T follicular helper cell (primary cell): ENCODE results near the gene AMZ1.
"Not testable (repeated sequence)": the region's sequence is repeated elsewhere in the genome, so short reads cannot be mapped to it uniquely, and the experiment has no call there.

Experiments
- DNase-seq: peaks from one replicate; pipeline ENCODE4 v3.0.0-alpha.2; 2020; ENCODE audit warnings: low read depth

AMZ1 gene

GRCh38 chr7:2691011-2691707 is 3.2 kb downstream of the AMZ1 start:
- no peak for DNase-seq

- DNase-seq = not testable (repeated sequence)
Measured at GRCh38 chr7:2691932-2692439, 4.0 kb downstream of the AMZ1 start.

GRCh38 chr7:2692543-2692942 is 4.5 kb downstream of the AMZ1 start:
- no peak for DNase-seq

DNA sequence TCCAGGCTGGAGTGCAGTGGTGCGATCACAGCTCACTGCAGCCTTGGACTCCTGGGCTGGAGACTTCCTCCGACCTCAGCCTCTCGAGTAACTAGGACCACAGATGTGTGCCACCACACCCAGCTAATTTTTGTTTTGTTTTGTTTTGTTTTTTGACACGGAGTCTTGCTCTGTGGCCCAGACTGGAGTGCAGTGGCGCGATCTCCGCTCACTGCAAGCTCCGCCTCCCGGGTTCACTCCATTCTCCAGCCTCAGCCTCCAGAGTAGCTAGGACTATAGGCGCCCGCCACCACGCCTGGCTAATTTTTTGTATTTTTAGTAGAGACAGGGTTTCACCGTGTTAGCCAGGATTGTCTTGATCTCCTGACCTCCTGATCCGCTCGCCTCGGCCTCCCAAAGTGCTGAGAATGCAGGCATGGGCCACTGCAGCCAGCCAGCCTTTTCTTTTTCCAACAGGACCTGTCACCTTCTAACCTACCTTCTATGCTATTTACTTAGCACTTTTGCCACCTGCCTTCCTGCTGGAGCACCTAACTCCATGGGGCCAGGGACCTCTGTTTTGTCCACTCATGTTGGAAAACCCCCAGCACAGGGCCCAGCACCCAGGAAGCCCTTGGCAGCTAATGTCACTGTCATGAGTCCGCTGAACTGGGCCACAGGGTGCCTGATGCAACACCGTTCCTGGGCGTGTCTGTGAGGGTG is 5.6 kb downstream of the AMZ1 start:
- DNase-seq = not testable (repeated sequence)

GRCh38 chr7:2694122-2694436 is 6.1 kb downstream of the AMZ1 start:
- DNase-seq = not testable (repeated sequence)

DNA sequence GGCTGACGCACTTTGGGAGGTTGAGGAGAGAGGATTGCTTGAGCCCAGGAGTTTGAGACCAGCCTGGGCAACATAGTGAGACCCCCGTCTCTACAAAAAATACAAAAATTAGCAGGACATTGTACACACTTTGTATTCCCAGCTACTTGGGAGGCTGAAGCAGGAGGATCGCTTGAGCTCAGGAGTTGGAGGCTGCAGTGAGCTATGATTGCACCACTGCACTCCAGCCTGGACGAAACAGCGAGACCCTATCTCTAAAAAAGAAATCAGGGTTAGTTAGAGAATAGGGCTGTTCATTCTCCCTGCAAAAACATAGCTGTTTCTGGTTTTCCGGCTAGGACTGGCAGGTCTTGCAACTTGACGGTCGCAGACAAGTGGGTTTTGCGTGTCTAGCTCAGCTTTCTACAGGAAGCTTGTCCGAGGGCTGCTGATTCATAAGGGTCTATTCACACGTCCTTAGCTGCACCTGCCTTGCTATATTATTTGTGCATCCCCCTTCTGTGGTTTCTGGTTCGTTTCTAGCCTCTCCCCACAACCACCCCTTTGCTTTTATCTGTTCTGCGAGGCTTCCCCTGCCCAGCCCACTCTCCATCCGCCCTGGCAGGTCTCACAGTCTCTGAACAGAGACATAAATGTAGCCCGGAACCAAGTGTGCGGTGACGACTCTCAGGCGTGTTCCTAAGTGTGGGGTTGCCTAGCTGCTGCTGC is 10.7 kb downstream of the AMZ1 start:
- peak; percentile 23 for DNase-seq

DNA sequence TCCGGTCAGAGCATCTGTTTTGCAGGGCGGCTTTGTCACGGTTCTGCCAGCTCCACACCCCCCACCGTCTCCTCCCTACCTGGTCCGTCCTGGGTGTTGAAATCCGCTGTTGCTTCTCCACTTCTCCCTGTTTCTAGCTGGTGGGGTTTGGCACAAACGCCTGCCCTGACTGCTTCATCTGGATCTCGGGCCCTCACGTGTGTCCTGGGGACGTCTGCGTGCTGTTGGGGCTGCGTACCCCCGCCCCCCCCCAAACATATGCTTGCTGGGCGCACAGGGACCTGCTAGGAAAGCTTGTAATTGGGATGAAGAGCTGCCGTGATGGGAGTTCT is 11.3 kb downstream of the AMZ1 start:
- DNase-seq = no peak

DNA sequence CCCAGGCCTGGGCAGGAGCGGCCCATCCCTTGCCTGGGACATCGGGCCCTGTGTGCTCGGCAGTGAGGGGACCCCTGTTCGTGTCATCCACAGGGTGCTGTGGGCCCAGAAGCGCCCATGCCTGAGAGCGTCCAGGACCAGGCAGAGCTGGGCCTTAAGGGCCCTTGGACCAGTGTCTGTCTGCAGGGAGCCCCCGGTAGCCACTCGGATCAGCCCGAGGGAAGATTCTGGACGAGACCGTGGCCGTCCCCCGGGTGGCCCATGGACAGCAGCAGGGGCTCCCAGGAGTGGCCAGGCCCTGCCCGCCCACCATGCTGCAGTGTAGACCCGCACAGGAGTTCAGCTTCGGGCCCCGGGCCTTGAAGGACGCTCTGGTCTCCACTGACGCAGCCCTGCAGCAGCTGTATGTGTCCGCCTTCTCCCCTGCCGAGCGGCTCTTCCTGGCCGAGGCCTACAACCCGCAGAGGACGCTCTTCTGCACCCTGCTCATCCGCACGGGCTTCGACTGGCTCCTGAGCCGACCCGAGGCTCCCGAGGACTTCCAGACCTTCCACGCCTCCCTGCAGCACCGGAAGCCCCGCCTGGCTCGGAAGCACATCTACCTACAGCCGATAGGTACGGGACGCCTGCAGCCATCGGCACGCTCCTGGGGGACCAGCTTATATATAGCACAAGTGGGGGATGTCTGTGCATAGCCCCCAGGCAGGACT is 12.3 kb downstream of the AMZ1 start:
- DNase-seq = no peak

GRCh38 chr7:2701424-2701823 is 13.4 kb downstream of the AMZ1 start:
- DNase-seq = no peak

GRCh38 chr7:2701832-2702593 is 14.0 kb downstream of the AMZ1 start:
- DNase-seq = no peak

GRCh38 chr7:2702594-2702957 is 14.6 kb downstream of the AMZ1 start:
- DNase-seq = no peak

GRCh38 chr7:2705371-2706096 is 17.5 kb downstream of the AMZ1 start:
- no peak for DNase-seq

DNA sequence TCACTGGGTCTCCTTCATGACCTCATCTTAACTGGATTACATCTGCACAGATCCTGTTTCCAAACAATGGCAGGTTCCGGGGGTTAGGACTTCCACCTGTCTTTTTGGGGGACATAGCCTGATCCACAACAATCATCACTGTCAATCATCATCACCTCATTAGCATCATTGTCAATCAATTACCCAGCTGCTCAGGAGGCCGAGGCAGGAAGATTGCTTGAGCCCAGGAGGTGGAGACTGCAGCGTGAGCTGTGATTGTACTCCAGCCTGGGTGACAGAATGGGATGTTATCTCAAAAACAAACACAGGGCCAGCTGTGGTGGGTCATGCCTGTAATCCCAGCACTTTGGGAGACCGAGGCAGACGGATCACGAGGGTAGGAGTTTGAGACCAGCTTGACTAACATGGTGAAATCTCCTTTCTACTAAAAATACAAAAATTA is 18.7 kb downstream of the AMZ1 start:
- DNase-seq = no peak

- no peak for DNase-seq
Measured at GRCh38 chr7:2707481-2707880, 19.5 kb downstream of the AMZ1 start.

DNA sequence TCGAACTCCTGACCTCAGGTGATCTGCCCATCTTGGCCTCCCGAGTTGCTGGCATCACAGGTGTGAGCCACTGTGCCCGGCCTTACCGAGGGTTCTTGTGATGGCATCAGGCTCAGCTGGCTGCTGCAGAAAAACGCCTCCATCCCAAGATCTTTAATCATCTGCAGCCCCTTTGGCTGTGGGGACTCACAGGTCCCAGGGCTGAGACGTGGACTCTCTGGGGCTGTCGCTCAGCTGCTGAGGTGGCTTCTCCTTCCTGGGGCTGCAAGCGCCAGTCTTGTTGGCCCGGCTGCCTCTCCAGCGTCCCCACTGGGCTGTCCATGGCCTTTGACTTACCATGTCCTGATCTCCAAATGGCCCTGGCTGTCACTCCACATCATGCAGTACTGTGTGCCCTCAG is 20.0 kb downstream of the AMZ1 start:
- DNase-seq = no peak

DNA sequence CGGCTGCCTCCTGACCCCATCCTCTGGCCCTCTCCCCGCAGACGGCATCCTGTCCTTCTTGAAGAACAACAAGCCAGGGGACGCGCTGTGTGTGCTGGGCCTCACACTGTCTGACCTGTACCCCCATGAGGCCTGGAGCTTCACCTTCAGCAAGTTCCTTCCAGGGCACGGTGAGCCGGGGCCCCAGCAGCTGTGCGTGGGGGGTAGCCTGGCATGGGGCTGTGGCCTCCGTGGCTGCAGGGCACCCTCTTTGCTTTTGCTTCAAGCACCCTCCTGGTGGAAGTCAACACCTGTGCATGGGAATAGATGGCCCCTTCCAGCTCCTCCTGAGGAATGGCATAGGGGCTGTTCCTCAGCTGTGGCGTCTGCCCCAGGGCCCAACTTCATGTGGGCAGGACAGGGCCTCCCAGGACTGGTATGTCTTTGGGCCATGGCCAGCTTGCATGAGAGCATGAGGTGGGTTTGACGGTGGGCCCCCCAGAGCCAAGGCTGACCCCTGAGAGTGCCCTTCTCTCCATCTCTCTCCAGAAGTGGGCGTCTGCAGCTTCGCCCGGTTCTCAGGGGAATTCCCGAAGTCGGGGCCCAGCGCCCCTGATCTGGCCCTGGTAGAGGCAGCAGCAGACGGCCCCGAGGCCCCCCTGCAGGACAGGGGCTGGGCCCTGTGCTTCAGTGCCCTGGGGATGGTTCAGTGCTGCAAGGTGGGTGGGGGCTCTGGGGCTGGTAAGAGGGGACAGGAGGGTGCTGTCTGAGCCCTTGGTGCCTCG is 20.7 kb downstream of the AMZ1 start:
- no peak for DNase-seq

DNA sequence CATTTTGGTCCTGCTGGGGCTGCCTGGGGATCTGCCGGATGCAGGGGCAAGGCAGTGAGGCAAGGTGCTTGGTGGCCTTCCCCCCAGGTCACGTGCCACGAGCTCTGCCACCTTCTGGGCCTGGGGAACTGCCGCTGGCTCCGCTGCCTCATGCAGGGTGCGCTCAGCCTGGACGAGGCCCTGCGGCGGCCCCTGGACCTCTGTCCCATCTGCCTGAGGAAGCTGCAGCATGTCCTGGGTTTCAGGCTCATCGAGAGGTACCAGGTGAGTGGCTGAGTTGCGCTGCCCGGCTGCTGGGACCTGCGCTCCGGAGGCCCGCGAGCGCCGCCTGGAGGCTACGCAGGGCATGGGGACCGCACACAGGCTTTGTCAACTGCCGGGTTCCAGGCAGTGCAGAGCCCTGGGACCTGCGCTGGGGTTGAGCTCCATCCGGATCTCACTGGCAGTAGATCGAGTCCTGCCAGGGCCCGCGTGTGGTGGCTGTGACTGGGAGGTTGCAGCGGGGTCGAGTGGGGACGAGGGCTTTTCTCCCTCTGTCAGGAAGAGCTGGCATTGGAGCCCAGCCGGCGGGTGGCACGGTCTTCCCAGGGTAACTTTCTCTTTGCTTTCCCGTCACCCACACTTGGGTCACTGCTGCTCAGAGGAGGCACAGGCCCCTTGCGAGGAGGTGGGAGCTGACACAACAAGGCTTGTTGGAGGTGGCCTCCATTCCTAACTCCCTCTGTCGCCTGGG is 21.7 kb downstream of the AMZ1 start:
- peak; percentile 65 for DNase-seq

DNA sequence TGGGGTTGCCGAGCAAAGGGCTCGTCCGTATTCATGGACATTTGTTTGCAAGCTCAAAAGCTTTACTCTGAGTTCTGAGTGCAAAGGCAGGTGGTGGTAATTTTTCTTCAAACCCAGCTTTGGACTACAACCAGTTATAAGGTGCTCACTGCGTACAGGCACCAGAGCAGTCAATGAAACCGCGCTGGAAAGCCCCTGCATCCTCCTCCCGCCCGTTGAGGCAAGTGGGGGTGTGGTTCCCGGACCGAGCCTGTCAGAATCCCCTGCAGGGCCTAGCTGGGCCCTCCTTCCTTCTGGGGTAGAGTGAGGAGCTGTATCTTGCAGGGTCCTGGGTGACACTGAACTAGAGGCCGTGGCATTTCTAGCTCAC is 22.3 kb downstream of the AMZ1 start:
- peak; percentile 61 for DNase-seq

DNA sequence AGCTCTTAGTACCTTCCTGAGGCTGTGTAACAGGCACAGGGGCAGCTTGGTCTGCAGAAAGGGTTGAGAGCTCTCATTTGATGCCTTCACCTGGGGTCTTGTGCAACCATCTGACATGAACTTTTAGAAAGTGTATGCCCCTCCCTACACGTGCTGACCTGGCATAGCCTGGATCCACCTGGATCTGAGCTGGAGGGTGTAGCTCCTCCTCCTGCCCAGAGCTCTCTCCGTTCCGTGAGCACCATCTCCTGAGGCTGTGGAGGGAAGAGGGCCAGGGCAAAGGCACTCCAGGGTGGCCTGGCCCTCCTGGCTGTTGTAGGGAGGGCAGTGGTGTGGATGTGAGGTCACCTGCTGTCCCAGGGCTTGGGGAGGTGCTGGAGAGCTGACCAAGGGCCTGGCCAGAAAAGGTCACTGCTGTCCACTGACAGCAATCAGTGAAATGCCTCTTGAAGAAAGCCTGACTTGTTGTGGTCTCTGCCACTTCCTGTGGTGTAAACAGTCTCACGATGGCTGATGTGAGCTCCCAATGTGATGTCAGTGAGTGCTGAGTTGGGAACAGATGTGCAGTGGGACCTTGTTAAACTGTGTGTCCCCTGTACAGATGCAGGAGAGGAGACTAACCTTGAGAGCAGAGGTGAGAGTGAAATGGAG is 23.0 kb downstream of the AMZ1 start:
- DNase-seq = peak; percentile 29
